ENCODE data around the gene LINGO1.

GRCh38 chr15:77595231-77595630 is 37.5 kb downstream of the LINGO1 start:
- no peak for TF ChIP-seq ATF3 (IDR thresholded peaks at IDR 0.05)
- TF ChIP-seq ATF3 (CRISPR knock-in tag; conservative IDR thresholded peaks at IDR 0.05) = no peak
- TF ChIP-seq MAX (CRISPR knock-in tag; IDR thresholded peaks at IDR 0.05) = no peak
- no peak for TF ChIP-seq ATF6 (CRISPR knock-in tag; IDR thresholded peaks at IDR 0.05)
- TF ChIP-seq SP1 (CRISPR knock-in tag; IDR thresholded peaks at IDR 0.05) = no peak
- TF ChIP-seq ZNF253 (CRISPR knock-in tag; conservative IDR thresholded peaks at IDR 0.05) = no peak
- no peak for TF ChIP-seq CTCF (IDR thresholded peaks at IDR 0.05 in 2 of 3, conservative IDR thresholded peaks at IDR 0.05 in 1 of 3; ENCODE audit: insufficient read depth in 2 of 3, low read depth in 1 of 3, low read length in 3 of 3)
- no peak for TF ChIP-seq CHD2 (IDR thresholded peaks at IDR 0.05; ENCODE audit: low read depth, low read length)
- TF ChIP-seq ZC3H11A (IDR thresholded peaks at IDR 0.05; ENCODE audit: low read depth, low read length) = no peak
- peak; percentile 95 for TF ChIP-seq ZNF24 (IDR thresholded peaks at IDR 0.05)
